KOPT-K1 (cell line): ENCODE measurements around the gene ATP2B2.

Source experiments
- H3K27ac ChIP-seq: fragments of 200-600 bp; sonication (generic); 2 replicates; pipeline ENCODE4 v1.5.1; 2016; ENCODE audit warnings: antibody characterized with exemption, mild to moderate bottlenecking, low read depth, low read length; ENCODE audit not compliant: poor library complexity, severe bottlenecking
- H3K36me3 ChIP-seq: fragments of 200-600 bp; sonication (generic); 2 replicates; pipeline ENCODE4 v1.5.1; 2017; ENCODE audit warnings: antibody characterized with exemption, mild to moderate bottlenecking, low read length, moderate library complexity; ENCODE audit not compliant: insufficient read depth
- H3K9me3 ChIP-seq: fragments of 200-600 bp; sonication (generic); 2 replicates; pipeline ENCODE4 v1.5.1; 2017; ENCODE audit warnings: antibody characterized with exemption, low read length, mild to moderate bottlenecking; ENCODE audit not compliant: insufficient read depth, poor library complexity, severe bottlenecking

Gene ATP2B2

GRCh38 chr3:10510086-10510742 lies 4.8 kb upstream of the ATP2B2 start:
- Histone ChIP-seq H3K36me3 (no peaks in the 10 kb centered on the region), H3K27ac (no peak overlapping the region), H3K9me3 (no peaks in the 10 kb centered on the region)

GRCh38 chr3:10509325-10509724 lies 3.9 kb upstream of the ATP2B2 start:
- Histone ChIP-seq H3K36me3 (no peaks in the 10 kb centered on the region), H3K9me3 (no peaks in the 10 kb centered on the region), H3K27ac (no peak overlapping the region)

GRCh38 chr3:10508619-10509260 lies 3.4 kb upstream of the ATP2B2 start:
- H3K27ac ChIP-seq: no peak overlapping the region

GRCh38 chr3:10508235-10508618 lies 2.8 kb upstream of the ATP2B2 start:
- H3K9me3 ChIP-seq: no peaks in the 10 kb centered on the region
- H3K36me3 ChIP-seq: no peaks in the 10 kb centered on the region
- no peak overlapping the region for H3K27ac ChIP-seq

More at GRCh38 chr3:10508619-10509260, 3.4 kb upstream of the ATP2B2 start:
- H3K9me3 ChIP-seq: no peaks in the 10 kb centered on the region
- H3K36me3 ChIP-seq: no peaks in the 10 kb centered on the region

- Histone ChIP-seq H3K27ac (no peak overlapping the region), H3K9me3 (no peaks in the 10 kb centered on the region), H3K36me3 (no peaks in the 10 kb centered on the region)
Observed at GRCh38 chr3:10507331-10507730, 1.9 kb upstream of the ATP2B2 start.

- H3K9me3 ChIP-seq: no peaks in the 10 kb centered on the region
- no peaks in the 10 kb centered on the region for H3K36me3 ChIP-seq
- no peak overlapping the region for H3K27ac ChIP-seq
Observed at GRCh38 chr3:10506696-10507095, 1.3 kb upstream of the ATP2B2 start.

DNA sequence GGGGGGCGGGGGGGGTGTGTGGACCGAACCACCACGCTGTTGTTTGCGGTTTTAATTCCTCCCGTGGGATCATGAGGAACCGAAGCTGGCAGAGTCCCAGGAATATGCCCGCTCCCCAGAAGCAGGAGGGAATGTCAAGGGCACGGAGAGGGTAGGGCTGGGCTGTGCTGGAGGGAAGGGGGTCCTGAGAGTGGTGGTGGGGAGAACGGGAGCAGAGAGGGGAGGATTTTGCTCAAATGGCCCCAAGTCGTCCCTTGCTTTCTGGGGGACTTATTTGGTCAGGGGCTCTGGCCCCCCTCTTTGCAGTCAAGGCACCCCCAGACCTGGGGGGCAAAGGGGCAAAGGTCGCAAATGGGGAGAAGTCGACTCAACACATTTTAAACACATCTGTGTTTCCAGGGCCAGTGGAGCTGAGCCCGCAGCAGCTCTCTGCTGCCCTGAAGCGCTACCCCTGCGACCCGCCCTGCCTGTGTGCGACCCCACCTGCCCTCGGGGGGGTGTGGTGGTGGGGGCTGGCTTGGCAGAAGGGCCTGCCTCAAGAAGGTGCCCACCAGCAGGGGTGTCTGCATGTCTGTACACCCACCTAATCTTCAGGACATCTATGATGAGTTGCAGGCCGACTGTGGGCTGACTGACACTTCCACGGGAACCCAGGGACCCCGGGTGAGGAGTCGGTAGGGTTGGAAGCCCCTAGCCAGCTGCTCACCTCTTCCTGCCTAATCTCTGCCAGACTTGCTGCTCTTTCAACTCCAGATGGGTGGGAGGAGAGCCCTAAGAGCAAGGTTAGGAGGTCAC lies 602 bp upstream of the ATP2B2 start:
- Histone ChIP-seq H3K36me3 (no peaks in the 10 kb centered on the region), H3K27ac (no peak overlapping the region), H3K9me3 (no peaks in the 10 kb centered on the region)

DNA sequence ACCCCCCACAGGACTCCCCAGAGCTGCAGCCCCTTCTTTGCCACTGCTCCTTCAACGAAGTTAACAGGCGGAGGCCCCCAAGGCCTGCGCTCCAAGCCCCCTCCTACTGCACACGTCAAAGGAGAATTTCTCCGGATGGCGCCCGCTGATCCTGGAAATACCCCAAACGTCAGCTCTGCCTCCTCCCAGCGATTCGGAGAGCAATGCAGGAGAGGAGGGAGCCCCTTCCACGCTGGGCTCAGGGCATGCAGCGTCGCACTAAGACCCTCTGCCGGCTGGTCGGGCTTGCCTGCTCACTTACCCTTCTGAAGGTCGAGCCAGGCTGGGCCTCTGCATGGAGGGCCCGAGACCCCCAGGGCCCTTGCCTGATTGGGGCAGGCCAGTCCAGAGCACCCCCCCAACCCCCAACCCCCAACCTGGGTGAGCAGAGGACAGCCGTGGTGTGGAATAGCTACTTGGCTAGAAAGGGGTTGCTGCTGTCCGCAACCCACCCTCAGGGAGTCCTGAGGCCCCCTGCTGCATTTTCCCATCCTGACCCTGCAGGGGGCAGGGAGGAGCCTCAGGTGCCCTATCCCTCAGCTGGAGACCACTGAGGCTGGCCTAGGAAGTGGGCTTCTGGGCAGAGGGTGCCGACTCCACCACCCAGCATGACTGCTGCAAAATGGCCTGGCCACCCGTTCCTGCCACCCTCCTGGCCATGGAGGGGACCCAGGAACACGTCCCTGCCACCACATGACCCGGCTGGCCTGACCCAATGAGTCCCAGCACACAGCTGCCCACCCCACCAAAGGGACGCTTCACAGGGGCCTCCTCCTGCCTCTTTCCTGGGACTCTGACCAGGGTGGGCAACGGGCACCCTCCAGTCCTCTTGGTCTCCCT lies 976 bp downstream of the ATP2B2 start:
- Histone ChIP-seq H3K36me3 (no peaks in the 10 kb centered on the region), H3K9me3 (no peaks in the 10 kb centered on the region), H3K27ac (no peak overlapping the region)

- Histone ChIP-seq H3K36me3 (no peaks in the 10 kb centered on the region), H3K9me3 (no peaks in the 10 kb centered on the region), H3K27ac (no peak overlapping the region)
Observed at GRCh38 chr3:10503217-10503796, 2.1 kb downstream of the ATP2B2 start.

GRCh38 chr3:10502185-10502880 lies 3.1 kb downstream of the ATP2B2 start:
- no peaks in the 10 kb centered on the region for H3K36me3 ChIP-seq
- H3K9me3 ChIP-seq: no peaks in the 10 kb centered on the region
- no peak overlapping the region for H3K27ac ChIP-seq

GRCh38 chr3:10501664-10502052 lies 3.7 kb downstream of the ATP2B2 start:
- H3K9me3 ChIP-seq: no peaks in the 10 kb centered on the region
- H3K36me3 ChIP-seq: no peaks in the 10 kb centered on the region
- H3K27ac ChIP-seq: no peak overlapping the region

- no peak overlapping the region for H3K27ac ChIP-seq
Observed at GRCh38 chr3:10500717-10501663, 4.4 kb downstream of the ATP2B2 start.

GRCh38 chr3:10498271-10498670 lies 7.1 kb downstream of the ATP2B2 start:
- H3K9me3 ChIP-seq: no peaks in the 10 kb centered on the region
- H3K36me3 ChIP-seq: no peaks in the 10 kb centered on the region
- no peak overlapping the region for H3K27ac ChIP-seq

More at GRCh38 chr3:10500717-10501663, 4.4 kb downstream of the ATP2B2 start:
- Histone ChIP-seq H3K9me3 (no peaks in the 10 kb centered on the region), H3K36me3 (no peaks in the 10 kb centered on the region)
